K562 (cell line): Measurements from ENCODE around the gene P2RY8. TPM values are rescaled to one million over a fixed set of nuclear protein-coding genes. Genes with fewer than 3 reads are reported as not detected.

Experiments used
- BMI1 ChIP-seq: fragments of 150-350 bp; IDR thresholded peaks from 2 replicates; pipeline ENCODE4 v1.6.1; 2014; ENCODE audit warnings: low read length
- CBX2 ChIP-seq: fragments of 200-600 bp; sonication (generic); IDR thresholded peaks from one replicate; pipeline ENCODE4 v1.6.1; 2012; ENCODE audit warnings: mild to moderate bottlenecking, low read length, inconsistent platforms; ENCODE audit not compliant: insufficient read depth, poor library complexity, severe bottlenecking
- CCNT2 ChIP-seq: IDR thresholded peaks from 2 replicates; pipeline ENCODE4 v1.6.1; 2011; ENCODE audit warnings: borderline replicate concordance, low read depth, mild to moderate bottlenecking, moderate library complexity, mixed read lengths, low read length; ENCODE audit not compliant: insufficient read length; ENCODE audit errors: extremely low read depth
- CHCHD3 ChIP-seq: fragments of 250-450 bp; sonication (Bioruptor Pico); IDR thresholded peaks from 2 replicates; pipeline ENCODE4 v2.1.2; 2022; ENCODE audit warnings: mild to moderate bottlenecking
- CXXC5 ChIP-seq: fragments of 250-450 bp; sonication (Bioruptor Pico); IDR thresholded peaks from 2 replicates; pipeline ENCODE4 v1.8.0; 2022; ENCODE audit warnings: inconsistent platforms, mild to moderate bottlenecking, moderate library complexity
- DIDO1 ChIP-seq: fragments of 450-650 bp; IDR thresholded peaks from 2 replicates; pipeline ENCODE4 v1.6.1; 2016; ENCODE audit warnings: low read depth, missing biosample characterization, missing genetic modification characterization
- DPF2 ChIP-seq: fragments of 450-650 bp; IDR thresholded peaks from 2 replicates; pipeline ENCODE4 v1.6.1; 2016
- KDM2B ChIP-seq: fragments of 250-450 bp; sonication (Bioruptor Pico); IDR thresholded peaks from 2 replicates; pipeline ENCODE4 v1.8.0; 2021; ENCODE audit warnings: mild to moderate bottlenecking, moderate library complexity
- NRF1 ChIP-seq, 2 experiments: fragments of 450-650 bp; IDR thresholded peaks in 1 of 2; conservative IDR thresholded peaks in 1 of 2; 2 replicates each; pipeline ENCODE4 v1.6.1; 2014; ENCODE audit warnings: mild to moderate bottlenecking in 2 of 2
- OTX1 ChIP-seq: fragments of 450-650 bp; formaldehyde crosslinking; IDR thresholded peaks from 2 replicates; pipeline ENCODE4 v1.4.0; 2022; ENCODE audit warnings: mild to moderate bottlenecking
- PHB2 ChIP-seq: fragments of 450-650 bp; IDR thresholded peaks from 2 replicates; pipeline ENCODE4 v1.6.1; 2017; ENCODE audit warnings: low read depth
- PPARD ChIP-seq: fragments of 250-450 bp; sonication (Bioruptor Pico); IDR thresholded peaks from 2 replicates; pipeline ENCODE4 v1.8.0; 2022; ENCODE audit warnings: inconsistent platforms, mild to moderate bottlenecking, moderate library complexity
- SMARCA4 ChIP-seq: fragments of 450-650 bp; IDR thresholded peaks from 2 replicates; pipeline ENCODE4 v1.6.1; 2016
- SPI1 ChIP-seq: IDR thresholded peaks from 2 replicates; pipeline ENCODE4 v1.6.1; 2011; ENCODE audit warnings: low read depth, low read length, control low read depth, borderline replicate concordance
- TEAD1 ChIP-seq, 2 experiments: fragments of 450-650 bp in 1 of 2; sonication (generic) in 1 of 2; formaldehyde crosslinking; IDR thresholded peaks; 2 replicates each; pipeline versions ENCODE4 v1.4.0 to v1.8.0; 2020 to 2022; ENCODE audit warnings: mild to moderate bottlenecking in 2 of 2, missing genetic modification reagents in 1 of 2
- TEAD4 ChIP-seq, 2 experiments: sonication (generic) in 1 of 2; formaldehyde crosslinking in 1 of 2; IDR thresholded peaks; 2 replicates each; pipeline versions ENCODE4 v1.6.1 to v1.8.0; 2012 to 2022; ENCODE audit warnings: borderline replicate concordance in 1 of 2, inconsistent platforms in 1 of 2, low read length in 1 of 2, mild to moderate bottlenecking in 1 of 2, missing genetic modification reagents in 1 of 2
- ZNF239 ChIP-seq: fragments of 250-450 bp; sonication (Bioruptor Pico); IDR thresholded peaks from 2 replicates; pipeline ENCODE4 v1.4.0; 2020; ENCODE audit warnings: mild to moderate bottlenecking
- ZNF780A ChIP-seq: fragments of 250-450 bp; sonication (Bioruptor Pico); IDR thresholded peaks from 2 replicates; pipeline ENCODE4 v1.5.0; 2021; ENCODE audit warnings: mild to moderate bottlenecking
- ZSCAN32 ChIP-seq: fragments of 450-650 bp; formaldehyde crosslinking; IDR thresholded peaks from 2 replicates; pipeline ENCODE4 v1.4.0; 2020; ENCODE audit warnings: mild to moderate bottlenecking, moderate library complexity
- polyA plus RNA-seq, 8 experiments: library from polyadenylated mRNA; depleted of rRNA in 4 of 8; stranded (reverse) in 5 of 8; unstranded in 3 of 8; fragments of >200 nt; fragmentation: Nextera tagmentation in 2 of 8; fragmentation: Illumina TruSeq in 1 of 8; extraction: Ambion mirVana in 2 of 8; extraction: Trizol in 1 of 8; gene quantifications; 2 replicates each; pipeline versions ENCODE4 v1.2.1 to v1.2.3, GENCODE V29; 2011 to 2014; ENCODE audit warnings: inconsistent platforms in 1 of 8, missing spikeins in 1 of 8
- total RNA-seq, 7 experiments: library from RNA; depleted of rRNA in 6 of 7; stranded (reverse); fragments of >200 nt in 6 of 7; fragmentation: Illumina TruSeq in 2 of 7; extraction: Trizol in 2 of 7; gene quantifications; 2 replicates each; pipeline versions ENCODE4 v1.2.1 to v1.2.3, GENCODE V29; 2011 to 2021; ENCODE audit warnings: low replicate concordance in 1 of 7
- TF ChIP-seq, protein P1 (sequence below): fragments of 200-800 bp; sonication (Bioruptor generic); IDR thresholded peaks from 2 replicates; pipeline ENCODE4 v1.6.1; 2017; ENCODE audit warnings: missing genetic modification characterization, missing compliant biosample characterization
- TF ChIP-seq, protein P2 (sequence below), 2 experiments: IDR thresholded peaks in 1 of 2; conservative IDR thresholded peaks in 1 of 2; 2 replicates each; pipeline ENCODE4 v1.6.1; 2016; ENCODE audit warnings: low read depth in 2 of 2, mild to moderate bottlenecking in 1 of 2, missing compliant biosample characterization in 1 of 2, missing genetic modification characterization in 1 of 2, moderate library complexity in 1 of 2
- TF ChIP-seq, protein P3 (sequence below): fragments of 250-450 bp; sonication (Bioruptor Pico); IDR thresholded peaks from 2 replicates; pipeline ENCODE4 v1.8.0; 2021; ENCODE audit warnings: moderate library complexity, mild to moderate bottlenecking, inconsistent platforms

Gene P2RY8
- total and polyA plus RNA-seq, 9 of the 15 experiments (the other 6 are each of a cell fraction or from before 2014, with no cell fraction given): 0.04 to 0.69 (median 0.08) TPM; not detected in 3

DNA sequence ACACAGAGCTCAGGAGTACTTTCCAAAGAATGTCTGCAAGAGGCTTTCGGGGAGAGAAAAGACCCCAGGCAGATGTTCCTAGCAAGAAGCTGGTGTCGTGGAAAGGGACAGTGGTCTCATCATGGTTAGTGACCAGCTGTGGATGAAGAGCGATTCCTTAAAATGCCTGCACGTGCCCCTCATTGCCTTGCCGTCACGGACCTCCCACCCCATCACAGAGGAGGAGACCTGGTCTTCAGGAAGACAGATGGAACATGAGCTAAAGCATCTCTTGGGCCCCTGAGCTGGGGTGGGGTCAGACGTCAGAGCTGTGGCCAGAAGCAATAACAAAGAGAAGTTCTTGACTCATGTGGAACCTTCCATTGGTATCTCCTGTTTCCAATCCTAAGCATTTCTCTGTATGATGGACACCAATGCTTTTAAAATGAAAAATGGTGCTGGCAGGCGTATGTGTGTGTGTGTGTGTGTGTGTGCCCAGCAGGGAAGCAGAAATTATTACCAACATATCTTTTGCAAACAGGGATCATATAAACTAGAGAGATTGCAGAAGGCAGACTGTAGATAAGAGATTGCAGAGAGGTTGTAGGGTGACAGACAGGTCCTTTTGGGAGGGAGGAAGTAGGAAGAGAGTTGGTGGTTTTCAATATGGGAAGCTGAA, 59.1 kb downstream of the P2RY8 start (continued):
- TF ChIP-seq KDM2B (CRISPR knock-in tag) (no peak), PHB2 (peak; percentile 51; the same call in 1 of the 2 replicates), PPARD (CRISPR knock-in tag) (no peak), CXXC5 (CRISPR knock-in tag) (peak; percentile 38; the same call in 1 of the 2 replicates), BMI1 (no peak), SPI1 (peak; percentile 61; the same call in 1 of the 2 replicates), DPF2 (peak; percentile 94), OTX1 (CRISPR knock-in tag) (0 out of 2 replicates have a peak, but pooled peaks have one; percentile 46), DIDO1 (tag) (no peak), NRF1 (conservative IDR thresholded peaks at IDR 0.05 in 1 of 2, IDR thresholded peaks at IDR 0.05 in 1 of 2) (peak in 1 of 2 experiments; percentile 15; a peak in 1 of 4 replicates), ZNF780A (CRISPR knock-in tag) (no peak), SMARCA4 (peak; percentile 92), CBX2 (no peak), TEAD4 (IDR thresholded peaks at IDR 0.05; ENCODE audit: low read length) (peak; percentile 94), TEAD4 (CRISPR knock-in tag; IDR thresholded peaks at IDR 0.05; ENCODE audit: borderline replicate concordance) (no peak), ZNF239 (CRISPR knock-in tag) (0 out of 2 replicates have a peak, but pooled peaks have one; percentile 34), TEAD1 (CRISPR knock-in tag; IDR thresholded peaks at IDR 0.05) (peak in 1 of 2 experiments; percentile 56; a peak in 1 of 4 replicates), ZSCAN32 (CRISPR knock-in tag) (no peak), CHCHD3 (CRISPR knock-in tag) (no peak), CCNT2 (peak; percentile 41)
- TF ChIP-seq, protein P1, sequence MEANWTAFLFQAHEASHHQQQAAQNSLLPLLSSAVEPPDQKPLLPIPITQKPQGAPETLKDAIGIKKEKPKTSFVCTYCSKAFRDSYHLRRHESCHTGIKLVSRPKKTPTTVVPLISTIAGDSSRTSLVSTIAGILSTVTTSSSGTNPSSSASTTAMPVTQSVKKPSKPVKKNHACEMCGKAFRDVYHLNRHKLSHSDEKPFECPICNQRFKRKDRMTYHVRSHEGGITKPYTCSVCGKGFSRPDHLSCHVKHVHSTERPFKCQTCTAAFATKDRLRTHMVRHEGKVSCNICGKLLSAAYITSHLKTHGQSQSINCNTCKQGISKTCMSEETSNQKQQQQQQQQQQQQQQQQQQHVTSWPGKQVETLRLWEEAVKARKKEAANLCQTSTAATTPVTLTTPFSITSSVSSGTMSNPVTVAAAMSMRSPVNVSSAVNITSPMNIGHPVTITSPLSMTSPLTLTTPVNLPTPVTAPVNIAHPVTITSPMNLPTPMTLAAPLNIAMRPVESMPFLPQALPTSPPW: peak; percentile 51; the same call in 1 of the 2 replicates
- TF ChIP-seq, protein P2, sequence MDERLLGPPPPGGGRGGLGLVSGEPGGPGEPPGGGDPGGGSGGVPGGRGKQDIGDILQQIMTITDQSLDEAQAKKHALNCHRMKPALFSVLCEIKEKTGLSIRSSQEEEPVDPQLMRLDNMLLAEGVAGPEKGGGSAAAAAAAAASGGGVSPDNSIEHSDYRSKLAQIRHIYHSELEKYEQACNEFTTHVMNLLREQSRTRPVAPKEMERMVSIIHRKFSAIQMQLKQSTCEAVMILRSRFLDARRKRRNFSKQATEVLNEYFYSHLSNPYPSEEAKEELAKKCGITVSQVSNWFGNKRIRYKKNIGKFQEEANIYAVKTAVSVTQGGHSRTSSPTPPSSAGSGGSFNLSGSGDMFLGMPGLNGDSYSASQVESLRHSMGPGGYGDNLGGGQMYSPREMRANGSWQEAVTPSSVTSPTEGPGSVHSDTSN (CRISPR knock-in tag; IDR thresholded peaks at IDR 0.05; ENCODE audit: low read depth): 0 out of 2 replicates have a peak, but pooled peaks have one; percentile 28
- TF ChIP-seq, protein P2 (tag; conservative IDR thresholded peaks at IDR 0.05; ENCODE audit: low read depth): peak; percentile 90
- TF ChIP-seq, protein P3, sequence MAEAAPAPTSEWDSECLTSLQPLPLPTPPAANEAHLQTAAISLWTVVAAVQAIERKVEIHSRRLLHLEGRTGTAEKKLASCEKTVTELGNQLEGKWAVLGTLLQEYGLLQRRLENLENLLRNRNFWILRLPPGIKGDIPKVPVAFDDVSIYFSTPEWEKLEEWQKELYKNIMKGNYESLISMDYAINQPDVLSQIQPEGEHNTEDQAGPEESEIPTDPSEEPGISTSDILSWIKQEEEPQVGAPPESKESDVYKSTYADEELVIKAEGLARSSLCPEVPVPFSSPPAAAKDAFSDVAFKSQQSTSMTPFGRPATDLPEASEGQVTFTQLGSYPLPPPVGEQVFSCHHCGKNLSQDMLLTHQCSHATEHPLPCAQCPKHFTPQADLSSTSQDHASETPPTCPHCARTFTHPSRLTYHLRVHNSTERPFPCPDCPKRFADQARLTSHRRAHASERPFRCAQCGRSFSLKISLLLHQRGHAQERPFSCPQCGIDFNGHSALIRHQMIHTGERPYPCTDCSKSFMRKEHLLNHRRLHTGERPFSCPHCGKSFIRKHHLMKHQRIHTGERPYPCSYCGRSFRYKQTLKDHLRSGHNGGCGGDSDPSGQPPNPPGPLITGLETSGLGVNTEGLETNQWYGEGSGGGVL (CRISPR knock-in tag): no peak
